Mesenchymal stem cell (in vitro differentiated cells and primary cell): Measurements from ENCODE around the gene EXOC4.

Source experiments
- DNase-seq: peaks from one replicate; pipeline ENCODE4 v3.0.0-alpha.2; 2013
- H2AFZ ChIP-seq: one replicate; pipeline ENCODE4 v1.6.1; 2013; ENCODE audit warnings: low read depth, mild to moderate bottlenecking, control low read depth, inconsistent platforms, low read length, moderate library complexity
- H2AK5ac ChIP-seq: 2 replicates; pipeline ENCODE4 v1.6.1; 2013; ENCODE audit warnings: low read length, moderate library complexity, mild to moderate bottlenecking, inconsistent platforms; ENCODE audit not compliant: severe bottlenecking
- H2BK120ac ChIP-seq: one replicate; pipeline ENCODE4 v1.6.1; 2013; ENCODE audit warnings: low read depth, mild to moderate bottlenecking, inconsistent platforms, low read length, moderate library complexity
- H2BK12ac ChIP-seq, 2 experiments: one replicate each; pipeline ENCODE4 v1.6.1; 2013; ENCODE audit warnings: inconsistent platforms in 2 of 2, low read length in 2 of 2, mild to moderate bottlenecking in 2 of 2, moderate library complexity in 2 of 2, control low read depth in 1 of 2
- H2BK15ac ChIP-seq: one replicate; pipeline ENCODE4 v1.6.1; 2013; ENCODE audit warnings: mild to moderate bottlenecking, low read depth, inconsistent platforms; ENCODE audit not compliant: poor library complexity, severe bottlenecking
- H2BK5ac ChIP-seq: 2 replicates; pipeline ENCODE4 v1.6.1; 2013; ENCODE audit warnings: low read depth, mild to moderate bottlenecking, low read length, control low read depth, inconsistent platforms; ENCODE audit not compliant: poor library complexity, severe bottlenecking
- H3K14ac ChIP-seq, 2 experiments: one replicate each; pipeline ENCODE4 v1.6.1; 2013; ENCODE audit warnings: inconsistent platforms in 2 of 2, low read length in 2 of 2, control low read depth in 1 of 2, mild to moderate bottlenecking in 1 of 2, moderate library complexity in 1 of 2
- H3K18ac ChIP-seq, 2 experiments: one replicate each; pipeline ENCODE4 v1.6.1; 2013; ENCODE audit warnings: inconsistent platforms in 2 of 2, low read length in 2 of 2, control low read depth in 1 of 2, low read depth in 1 of 2, mild to moderate bottlenecking in 1 of 2
- H3K23ac ChIP-seq, 2 experiments: one replicate each; pipeline ENCODE4 v1.6.1; 2013; ENCODE audit warnings: inconsistent platforms in 2 of 2, low read length in 2 of 2, mild to moderate bottlenecking in 2 of 2, moderate library complexity in 2 of 2, control low read depth in 1 of 2
- H3K27ac ChIP-seq: 2 replicates; pipeline ENCODE4 v1.5.1; 2013; ENCODE audit warnings: mild to moderate bottlenecking, moderate library complexity, low read length, control low read depth, inconsistent platforms; ENCODE audit not compliant: poor library complexity, severe bottlenecking
- H3K27me3 ChIP-seq, 2 experiments: 2 replicates each; pipeline versions ENCODE4 v1.6.1 to v1.7.0; 2013; ENCODE audit warnings: low read length in 2 of 2, mild to moderate bottlenecking in 2 of 2, moderate library complexity in 2 of 2, control low read depth in 1 of 2, inconsistent platforms in 1 of 2; ENCODE audit not compliant: control insufficient read depth in 1 of 2, insufficient read depth in 1 of 2
- H3K36me3 ChIP-seq, 2 experiments: 2 replicates each; pipeline versions ENCODE4 v1.6.1 to v1.7.0; 2013; ENCODE audit warnings: low read length in 2 of 2, control low read depth in 1 of 2, inconsistent platforms in 1 of 2, low read depth in 1 of 2, mild to moderate bottlenecking in 1 of 2; ENCODE audit not compliant: insufficient read depth in 2 of 2, control insufficient read depth in 1 of 2
- H3K4ac ChIP-seq, 2 experiments: one replicate each; pipeline ENCODE4 v1.6.1; 2013; ENCODE audit warnings: inconsistent platforms in 2 of 2, low read length in 2 of 2, mild to moderate bottlenecking in 2 of 2, moderate library complexity in 2 of 2, control low read depth in 1 of 2, low read depth in 1 of 2
- H3K4me1 ChIP-seq: 2 replicates; pipeline ENCODE4 v1.6.1; 2013; ENCODE audit warnings: low read depth, low read length, control low read depth; ENCODE audit not compliant: control insufficient read depth, insufficient read depth
- H3K4me2 ChIP-seq: 2 replicates; pipeline ENCODE4 v1.6.1; 2013; ENCODE audit warnings: low read length, mild to moderate bottlenecking, inconsistent platforms; ENCODE audit not compliant: poor library complexity, severe bottlenecking
- H3K4me3 ChIP-seq, 2 experiments: 2 replicates each; pipeline versions ENCODE4 v1.5.1 to v1.7.0; 2013; ENCODE audit warnings: low read length in 2 of 2, mild to moderate bottlenecking in 2 of 2, control low read depth in 1 of 2, low read depth in 1 of 2; ENCODE audit not compliant: insufficient read depth in 1 of 2
- H3K79me1 ChIP-seq: replicated peaks from 2 replicates; pipeline ENCODE4 v1.6.1; 2013; ENCODE audit warnings: mild to moderate bottlenecking, control low read depth, low read length, inconsistent platforms; ENCODE audit not compliant: poor library complexity, severe bottlenecking
- H3K9ac ChIP-seq: 2 replicates; pipeline ENCODE4 v1.7.0; 2013; ENCODE audit warnings: mild to moderate bottlenecking, low read length, moderate library complexity
- H3K9me3 ChIP-seq: 2 replicates; pipeline ENCODE4 v1.7.0; 2013; ENCODE audit warnings: mild to moderate bottlenecking, low read length; ENCODE audit not compliant: control insufficient read depth
- H4K8ac ChIP-seq: one replicate; pipeline ENCODE4 v1.6.1; 2013; ENCODE audit warnings: inconsistent platforms, mild to moderate bottlenecking, low read length, moderate library complexity
- H4K91ac ChIP-seq: one replicate; pipeline ENCODE4 v1.6.1; 2013; ENCODE audit warnings: mild to moderate bottlenecking, low read length, inconsistent platforms
- WGBS: methylation state at CpG from one replicate; pipeline ENCODE4 v1.1.7; 2013; ENCODE audit warnings: mixed read lengths; 5-methylcytosine and 5-hydroxymethylcytosine counted together

Gene EXOC4

DNA sequence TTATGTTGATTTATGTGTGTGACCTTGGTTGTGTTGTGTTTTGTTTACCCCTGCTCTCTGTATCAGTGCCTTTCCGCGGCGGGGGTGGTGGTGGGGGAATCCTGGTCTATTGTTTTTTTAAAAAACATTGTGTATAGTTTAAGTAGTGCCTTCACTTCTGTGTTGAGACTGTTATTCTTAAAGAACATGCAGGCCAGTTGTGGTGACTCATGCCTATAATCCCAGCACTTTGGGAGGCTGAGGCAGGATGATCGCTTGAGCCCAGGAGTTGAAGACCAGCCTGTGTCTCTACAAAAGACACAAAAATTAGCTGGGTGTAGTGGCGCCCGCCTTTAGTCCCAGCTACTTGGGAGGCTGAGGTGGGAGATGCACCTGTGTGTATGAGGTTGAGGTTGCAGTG, 445.2 kb downstream of the EXOC4 start:
- no peak overlapping the region for H3K9ac ChIP-seq
- no peak overlapping the region for H3K4ac ChIP-seq
- H2BK12ac ChIP-seq, result no peak overlapping the region
- no peaks in the 10 kb centered on the region for H3K9me3 ChIP-seq
- H3K4me1 ChIP-seq, result peaks cover 8% of the 10 kb centered on the region
- no peak overlapping the region for H3K23ac ChIP-seq
- H3K4me3 ChIP-seq, result no peak overlapping the region
- no peak overlapping the region for H4K91ac ChIP-seq
- H2AK5ac ChIP-seq, result no peak overlapping the region
- H2BK5ac ChIP-seq, result no peak overlapping the region
- no peak overlapping the region for H3K14ac ChIP-seq
- H3K27me3 ChIP-seq, result no peaks in the 10 kb centered on the region
- WGBS, result 55% methylated on average over 6 of the region's 6 CpGs
- H2BK15ac ChIP-seq, result no peak overlapping the region
- no peak overlapping the region for H4K8ac ChIP-seq
- H3K79me1 ChIP-seq, result peaks cover 11% of the 10 kb centered on the region
- H2BK120ac ChIP-seq, result no peak overlapping the region
- H2AFZ ChIP-seq, result no peak overlapping the region
- H3K36me3 ChIP-seq, result no peaks in the 10 kb centered on the region
- no peak overlapping the region for H3K18ac ChIP-seq
- H3K4me2 ChIP-seq, result no peak overlapping the region
- H3K27ac ChIP-seq, result peak overlapping the region; percentile 43
- DNase-seq, result peak; percentile 64

DNA sequence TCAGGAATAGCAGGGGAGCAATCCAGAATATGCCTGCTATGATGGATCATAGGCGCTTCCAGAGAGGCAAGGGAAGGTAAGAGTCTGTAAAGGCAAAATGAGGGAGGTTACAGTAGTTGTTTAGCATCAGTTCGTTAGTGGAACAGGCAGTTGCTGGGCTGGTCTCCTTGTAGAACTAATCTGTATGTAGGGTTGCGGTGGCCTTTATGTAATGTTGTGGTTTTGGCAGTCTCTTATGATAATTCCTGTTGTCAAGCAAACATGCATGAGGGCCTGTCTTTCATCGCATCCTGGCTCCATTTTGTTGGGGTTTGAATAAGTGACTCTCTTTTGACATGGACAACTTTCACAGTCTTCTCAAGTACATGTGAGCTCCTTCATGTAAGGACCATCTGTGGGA, 446.5 kb downstream of the EXOC4 start:
- H3K36me3 ChIP-seq, result no peaks in the 10 kb centered on the region
- H4K91ac ChIP-seq, result no peak overlapping the region
- no peak overlapping the region for H3K27ac ChIP-seq
- H3K18ac ChIP-seq, result no peak overlapping the region
- H3K4ac ChIP-seq, result no peak overlapping the region
- no peak overlapping the region for H4K8ac ChIP-seq
- H3K23ac ChIP-seq, result no peak overlapping the region
- no peak overlapping the region for H2BK15ac ChIP-seq
- no peak overlapping the region for H2BK5ac ChIP-seq
- no peak for DNase-seq
- peaks cover 8% of the 10 kb centered on the region for H3K79me1 ChIP-seq
- H2BK12ac ChIP-seq, result peak overlapping the region in 1 of 2 experiments; percentile 18
- peaks cover 10% of the 10 kb centered on the region for H3K4me1 ChIP-seq
- no peak overlapping the region for H3K4me2 ChIP-seq
- H3K9ac ChIP-seq, result no peak overlapping the region
- no peak overlapping the region for H2BK120ac ChIP-seq
- WGBS, result 84% methylated on average over 3 of the region's 4 CpGs
- no peak overlapping the region for H3K14ac ChIP-seq
- no peaks in the 10 kb centered on the region for H3K9me3 ChIP-seq
- no peak overlapping the region for H2AFZ ChIP-seq
- no peaks in the 10 kb centered on the region for H3K27me3 ChIP-seq
- H3K4me3 ChIP-seq, result no peak overlapping the region
- peak overlapping the region; percentile 23 for H2AK5ac ChIP-seq

- no peaks in the 10 kb centered on the region for H3K27me3 ChIP-seq
- no peak overlapping the region for H2AK5ac ChIP-seq
- no peak overlapping the region for H3K4me3 ChIP-seq
- H3K18ac ChIP-seq, result no peak overlapping the region
- peaks cover 9% of the 10 kb centered on the region for H3K4me1 ChIP-seq
- H3K36me3 ChIP-seq, result no peaks in the 10 kb centered on the region
- H3K9ac ChIP-seq, result no peak overlapping the region
- 95% methylated on average over 2 of the region's 7 CpGs for WGBS
- no peak overlapping the region for H2BK120ac ChIP-seq
- no peak overlapping the region for H2AFZ ChIP-seq
- H3K9me3 ChIP-seq, result no peaks in the 10 kb centered on the region
- H4K91ac ChIP-seq, result no peak overlapping the region
- peaks cover 8% of the 10 kb centered on the region for H3K79me1 ChIP-seq
- no peak overlapping the region for H3K14ac ChIP-seq
- H3K27ac ChIP-seq, result no peak overlapping the region
- no peak overlapping the region for H2BK15ac ChIP-seq
- no peak overlapping the region for H3K4me2 ChIP-seq
- no peak overlapping the region for H3K23ac ChIP-seq
- no peak overlapping the region for H4K8ac ChIP-seq
- H2BK12ac ChIP-seq, result no peak overlapping the region
- no peak overlapping the region for H3K4ac ChIP-seq
- DNase-seq, result no peak
- no peak overlapping the region for H2BK5ac ChIP-seq
Measured at GRCh38 chr7:133702078-133702477, 449.2 kb downstream of the EXOC4 start.

- 100% methylated on average over 1 of the region's 2 CpGs for WGBS
- Histone ChIP-seq H2AK5ac (peak overlapping the region; percentile 18), H4K91ac (no peak overlapping the region)
Measured at GRCh38 chr7:133702960-133703359, 450.1 kb downstream of the EXOC4 start.

More at GRCh38 chr7:133702960-133703359, 450.1 kb downstream of the EXOC4 start:
- Histone ChIP-seq H3K36me3 (no peaks in the 10 kb centered on the region), H2BK12ac (no peak overlapping the region), H3K4ac (no peak overlapping the region), H3K27ac (peak overlapping the region; percentile 77), H3K18ac (no peak overlapping the region), H2BK5ac (peak overlapping the region; percentile 81), H3K14ac (no peak overlapping the region), H2AFZ (no peak overlapping the region), H4K8ac (no peak overlapping the region), H3K23ac (no peak overlapping the region), H3K4me1 (peaks cover 7% of the 10 kb centered on the region), H3K79me1 (peaks cover 8% of the 10 kb centered on the region), H2BK15ac (no peak overlapping the region), H3K9me3 (no peaks in the 10 kb centered on the region), H3K9ac (peak overlapping the region; percentile 45), H3K4me3 (no peak overlapping the region), H2BK120ac (no peak overlapping the region), H3K4me2 (no peak overlapping the region), H3K27me3 (no peaks in the 10 kb centered on the region)
- peak; percentile 7 for DNase-seq
